GM12878 (cell line): ENCODE results near the gene ART3. TPM values are rescaled to one million over a fixed set of nuclear protein-coding genes. Genes with fewer than 3 reads are reported as not detected.

Experiments used
- ATAC-seq: fragments of 200-7000 bp; cut with Tn5 transposase; 3 replicates; pipeline ENCODE4 v1.9.1; 2020; ENCODE audit warnings: mild to moderate bottlenecking, moderate library complexity
- BruUV-seq: library from RNA; stranded (reverse); fragments of 400-500 nt; replicated peaks from 2 replicates; lab custom pipeline; 2021; lab: Mats Ljungman, UMichigan
- CTCF ChIA-PET: fragments of 300-600 bp; sonication (Branson Sonifier 250); formaldehyde crosslinking; extraction: SDS; loops from one replicate; lab custom pipeline; 2021; ENCODE audit warnings: inconsistent platforms; lab: Yijun Ruan, JAX
- POLR2A ChIA-PET: fragments of 350-600 bp; formaldehyde crosslinking; extraction: SDS; loops from one replicate; lab custom pipeline; 2021; ENCODE audit warnings: inconsistent platforms; lab: Charles Lee
- RAD21 ChIA-PET: fragments of 300-600 bp; sonication (Branson Sonifier 250); formaldehyde crosslinking; loops from one replicate; lab custom pipeline; 2023; ENCODE audit warnings: antibody characterized with exemption; ENCODE audit not compliant: unreplicated experiment; lab: Charles Lee
- SMC1A ChIA-PET: fragments of 300-600 bp; sonication (Branson Sonifier 250); formaldehyde crosslinking; loops from one replicate; lab custom pipeline; 2023; ENCODE audit not compliant: unreplicated experiment, uncharacterized antibody; lab: Charles Lee
- DNase-seq: peaks from one replicate; pipeline ENCODE4 v3.0.0-alpha.2; 2011; ENCODE audit warnings: low read depth, low spot score
- FAIRE-seq: peaks from 3 replicates; lab custom pipeline; 2011; peaks lifted over from hg19 to GRCh38; lab: Jason Lieb, UNC
- H2AFZ ChIP-seq: 2 replicates; pipeline ENCODE4 v1.6.0; 2011; ENCODE audit warnings: low read depth, low read length, control low read depth; ENCODE audit not compliant: control insufficient read depth
- H3K27ac ChIP-seq: 2 replicates; pipeline ENCODE4 v1.5.1; 2011; ENCODE audit warnings: control low read depth; ENCODE audit not compliant: control insufficient read depth, insufficient read depth
- H3K27me3 ChIP-seq, 2 experiments: replicated peaks in 1 of 2; 2 replicates each; pipeline versions ENCODE4 v1.6.0 to v1.6.1; 2011; ENCODE audit warnings: low read length in 1 of 2; ENCODE audit not compliant: control insufficient read depth in 2 of 2, insufficient read depth in 2 of 2
- H3K36me3 ChIP-seq, 2 experiments: 2 replicates each; pipeline ENCODE4 v1.5.1; 2011; ENCODE audit warnings: low read length in 1 of 2; ENCODE audit not compliant: control insufficient read depth in 2 of 2, insufficient read depth in 2 of 2
- H3K4me1 ChIP-seq: 2 replicates; pipeline ENCODE4 v1.6.1; 2011; ENCODE audit warnings: mild to moderate bottlenecking, low read length, moderate library complexity, mixed read lengths; ENCODE audit not compliant: control insufficient read depth, insufficient read depth
- H3K4me2 ChIP-seq: 2 replicates; pipeline ENCODE4 v1.6.0; 2011; ENCODE audit warnings: control low read depth; ENCODE audit not compliant: control insufficient read depth, insufficient read depth
- H3K4me3 ChIP-seq: fragments of 200-600 bp; sonication (generic); 2 replicates; pipeline ENCODE4 v1.5.1; 2016
- H3K79me2 ChIP-seq: 2 replicates; pipeline ENCODE4 v1.6.0; 2011; ENCODE audit warnings: low read length; ENCODE audit not compliant: control insufficient read depth, insufficient read depth
- H3K9ac ChIP-seq: 2 replicates; pipeline ENCODE4 v1.8.0; 2011; ENCODE audit warnings: low read length, control low read depth, mixed read lengths; ENCODE audit not compliant: control insufficient read depth, insufficient read depth
- H3K9me3 ChIP-seq: replicated peaks from 3 replicates; pipeline ENCODE4 v1.5.1; 2011; ENCODE audit warnings: mild to moderate bottlenecking, low read length; ENCODE audit not compliant: control insufficient read depth, insufficient read depth
- H4K20me1 ChIP-seq: 2 replicates; pipeline ENCODE4 v1.6.0; 2011; ENCODE audit not compliant: control insufficient read depth, insufficient read depth
- ATF2 ChIP-seq: IDR thresholded peaks from 2 replicates; pipeline ENCODE4 v1.6.1; 2012; ENCODE audit warnings: low read length, inconsistent platforms
- CTCF ChIP-seq, 3 experiments: IDR thresholded peaks in 2 of 3; conservative IDR thresholded peaks in 1 of 3; 2 replicates each; pipeline ENCODE4 v1.5.1; 2011; ENCODE audit warnings: low read depth in 3 of 3, low read length in 3 of 3, mild to moderate bottlenecking in 3 of 3, control low read depth in 2 of 3, moderate library complexity in 2 of 3, inconsistent platforms in 1 of 3, mixed read lengths in 1 of 3; ENCODE audit not compliant: control insufficient read depth in 2 of 3, insufficient read depth in 1 of 3; ENCODE audit errors: extremely low read depth in 1 of 3
- FOXM1 ChIP-seq: IDR thresholded peaks from 2 replicates; pipeline ENCODE4 v1.6.1; 2012; ENCODE audit warnings: low read depth, mild to moderate bottlenecking, inconsistent platforms, low read length, moderate library complexity
- GABPA ChIP-seq: IDR thresholded peaks from 2 replicates; pipeline ENCODE4 v1.6.1; 2014; ENCODE audit warnings: antibody characterized with exemption, low read depth, mild to moderate bottlenecking, inconsistent platforms
- RAD21 ChIP-seq: IDR thresholded peaks from 2 replicates; pipeline ENCODE4 v1.6.1; 2011; ENCODE audit warnings: mild to moderate bottlenecking, low read depth, low read length, moderate library complexity; ENCODE audit not compliant: insufficient read depth
- SMC3 ChIP-seq: IDR thresholded peaks from 2 replicates; pipeline ENCODE4 v1.6.1; 2011; ENCODE audit warnings: low read length, improper control_type of control experiment, borderline replicate concordance
- YY1 ChIP-seq: IDR thresholded peaks from 2 replicates; pipeline ENCODE4 v1.6.1; 2011; ENCODE audit warnings: low read depth, mild to moderate bottlenecking, low read length
- WGBS: methylation state at CpG from one replicate; pipeline ENCODE4 v1.1.6; 2016; ENCODE audit warnings: low lambda C conversion rate; ENCODE audit not compliant: insufficient replicate concordance, insufficient coverage; ENCODE audit errors: missing lambda C conversion rate; 5-methylcytosine and 5-hydroxymethylcytosine counted together
- in situ Hi-C: fragments of 300-500 bp; cut with MboI; formaldehyde crosslinking; loops from 9 replicates; pipeline ENCODE4 v1.14.3; 2018; ENCODE audit warnings: mixed read lengths
- intact Hi-C: fragments of 100-400 bp; cut with micrococcal nuclease; formaldehyde crosslinking; loops from one replicate; pipeline ENCODE4 v1.14.2; 2022; ENCODE audit not compliant: unreplicated experiment
- polyA plus RNA-seq, 11 experiments: library from polyadenylated mRNA; depleted of rRNA in 4 of 11; unstranded in 6 of 11; stranded (reverse) in 5 of 11; fragments of >200 nt; fragmentation: Nextera tagmentation in 4 of 11; fragmentation: Illumina TruSeq in 1 of 11; extraction: Ambion mirVana in 4 of 11; extraction: Trizol in 1 of 11; gene quantifications; 1 replicate in 1 of 11; 2 replicates in 10 of 11; pipeline versions ENCODE4 v1.2.1 to v1.2.3, GENCODE V29; 2011 to 2016; ENCODE audit warnings: inconsistent platforms in 2 of 11, missing spikeins in 2 of 11, low read depth in 1 of 11
- total RNA-seq, 4 experiments: library from RNA; depleted of rRNA in 3 of 4; stranded (reverse); fragments of >200 nt in 3 of 4; fragmentation: Illumina TruSeq in 1 of 4; extraction: Trizol in 1 of 4; gene quantifications; 2 replicates each; pipeline versions ENCODE4 v1.2.1 to v1.2.3, GENCODE V29; 2013 to 2021
- TF ChIP-seq, protein P1 (sequence below): IDR thresholded peaks from 2 replicates; pipeline ENCODE4 v1.6.1; 2012; ENCODE audit warnings: low read depth, low read length, improper control_type of control experiment

Gene ART3
- total and polyA plus RNA-seq, 10 of the 15 experiments (the other 5 are each of a cell fraction or from before 2014, with no cell fraction given) = 0.18 to 0.50 (median 0.26) TPM; not detected in 6

- TF ChIP-seq ATF2 (0 out of 2 replicates have a peak, but pooled peaks have one; percentile 23), FOXM1 (peak; percentile 44; the same call in 1 of the 2 replicates), GABPA (no peak), CTCF (IDR thresholded peaks at IDR 0.05 in 2 of 3, conservative IDR thresholded peaks at IDR 0.05 in 1 of 3; ENCODE audit: control insufficient read depth in 2 of 3, extremely low read depth in 1 of 3, insufficient read depth in 1 of 3, low read depth in 3 of 3, low read length in 3 of 3) (peak; percentile 76 to 86 (median 79)), YY1 (peak; percentile 83), RAD21 (peak; percentile 95), SMC3 (peak; percentile 96)
- TF ChIP-seq, protein P1, sequence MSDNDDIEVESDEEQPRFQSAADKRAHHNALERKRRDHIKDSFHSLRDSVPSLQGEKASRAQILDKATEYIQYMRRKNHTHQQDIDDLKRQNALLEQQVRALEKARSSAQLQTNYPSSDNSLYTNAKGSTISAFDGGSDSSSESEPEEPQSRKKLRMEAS = no peak
- ChIA-PET POLR2A (no interaction called here), RAD21 (interaction anchor here (0.7 to 2.0 kb wide), 3 partner anchors 13 to 71 kb away, joined by 3 to 28 read pairs (median 4); no protein-coding TSS in a partner anchor), SMC1A (interaction anchor here (0.7 to 2.2 kb wide), 12 partner anchors 10 to 152 kb away, joined by 3 to 31 read pairs (median 4); no protein-coding TSS in a partner anchor), CTCF (interaction anchor here (0.7 to 3.6 kb wide), 10 partner anchors 9 to 310 kb away, joined by 3 to 74 read pairs (median 4); no protein-coding TSS in a partner anchor)
- ATAC-seq = peak; percentile 99
- Histone ChIP-seq H4K20me1 (no peaks in the 10 kb centered on the region), H3K4me3 (no peak overlapping the region), H2AFZ (no peak overlapping the region), H3K27me3 (peaks cover 0 to 6% of the 10 kb centered on the region in 2 experiments; a peak in 3 of 4 replicates), H3K9me3 (no peaks in the 10 kb centered on the region), H3K79me2 (no peaks in the 10 kb centered on the region), H3K4me2 (no peak overlapping the region), H3K27ac (no peak overlapping the region), H3K4me1 (no peaks in the 10 kb centered on the region), H3K36me3 (no peaks in the 10 kb centered on the region), H3K9ac (no peak overlapping the region)
- no peak for DNase-seq
- in situ Hi-C loops (loop anchor here (5.0 kb wide), 2 partner anchors 70 to 150 kb away; no protein-coding TSS in a partner anchor), intact Hi-C loops (loop anchor here (1.0 to 5.0 kb wide), 3 partner anchors 72 to 175 kb away; no protein-coding TSS in a partner anchor)
- BruUV-seq = no TSS peak
- WGBS = 0% methylated on average over 2 of the region's 2 CpGs
- FAIRE-seq = peak; percentile 62
These were observed 6.7 kb upstream of the ART3 start for GRCh38 chr4:76067652-76068286.
